Hepatocyte (in vitro differentiated cells): ENCODE data around the gene PMIS2. TPM values are rescaled to one million over a fixed set of nuclear protein-coding genes. Genes with fewer than 3 reads are reported as not detected.
"Not testable (repeated sequence)": the region's sequence is repeated elsewhere in the genome, so short reads cannot be mapped to it uniquely, and the experiment has no call there.

Experiments used
- DNase-seq: peaks from one replicate; pipeline ENCODE4 v3.0.0-alpha.2; 2016; ENCODE audit warnings: low spot score
- H2AFZ ChIP-seq: fragments of 200-600 bp; sonication (generic); 2 replicates; pipeline ENCODE4 v1.6.0; 2016; ENCODE audit warnings: antibody characterized with exemption, mild to moderate bottlenecking
- H3K27ac ChIP-seq: fragments of 200-600 bp; sonication (generic); 2 replicates; pipeline ENCODE4 v1.5.1; 2016; ENCODE audit warnings: mild to moderate bottlenecking
- H3K27me3 ChIP-seq: fragments of 200-600 bp; sonication (generic); 2 replicates; pipeline ENCODE4 v1.6.1; 2016
- H3K36me3 ChIP-seq: fragments of 200-600 bp; sonication (generic); replicated peaks from 2 replicates; pipeline ENCODE4 v1.5.1; 2016; ENCODE audit warnings: low read depth; ENCODE audit not compliant: insufficient read depth
- H3K4me1 ChIP-seq: fragments of 200-600 bp; sonication (generic); 2 replicates; pipeline ENCODE4 v1.5.1; 2016; ENCODE audit warnings: mild to moderate bottlenecking, moderate library complexity; ENCODE audit not compliant: insufficient read depth
- H3K4me2 ChIP-seq: fragments of 200-600 bp; sonication (generic); 2 replicates; pipeline ENCODE4 v1.6.0; 2016
- H3K4me3 ChIP-seq: fragments of 200-600 bp; sonication (generic); 2 replicates; pipeline ENCODE4 v1.5.1; 2016; ENCODE audit warnings: mild to moderate bottlenecking
- H3K79me2 ChIP-seq: fragments of 200-600 bp; sonication (generic); 2 replicates; pipeline ENCODE4 v1.6.0; 2017; ENCODE audit warnings: mild to moderate bottlenecking
- H3K9me2 ChIP-seq: fragments of 200-600 bp; sonication (generic); replicated peaks from 2 replicates; pipeline ENCODE4 v1.6.0; 2017; ENCODE audit warnings: mild to moderate bottlenecking; ENCODE audit not compliant: insufficient read depth
- H3K9me3 ChIP-seq: fragments of 200-600 bp; sonication (generic); 2 replicates; pipeline ENCODE4 v1.5.1; 2016; ENCODE audit warnings: low read depth, mild to moderate bottlenecking
- H4K20me1 ChIP-seq: fragments of 200-600 bp; sonication (generic); 2 replicates; pipeline ENCODE4 v1.6.0; 2016; ENCODE audit warnings: mild to moderate bottlenecking; ENCODE audit not compliant: insufficient read depth, poor library complexity, severe bottlenecking
- EZH2 ChIP-seq: fragments of 200-600 bp; sonication (generic); IDR thresholded peaks from 2 replicates; pipeline ENCODE4 v1.6.1; 2016; ENCODE audit warnings: antibody characterized with exemption, mild to moderate bottlenecking, borderline replicate concordance
- EZH2phosphoT487 ChIP-seq: fragments of 200-600 bp; sonication (generic); IDR thresholded peaks from one replicate; pipeline ENCODE4 v1.6.1; 2018; ENCODE audit warnings: antibody characterized with exemption, mild to moderate bottlenecking, low read depth, moderate library complexity; ENCODE audit not compliant: unreplicated experiment, severe bottlenecking
- WGBS: methylation state at CpG from one replicate; pipeline ENCODE4 v1.1.6; 2016; ENCODE audit warnings: low lambda C conversion rate; ENCODE audit errors: missing lambda C conversion rate; 5-methylcytosine and 5-hydroxymethylcytosine counted together
- polyA plus RNA-seq: library from polyadenylated mRNA; unstranded; fragments of >200 nt; fragmentation: Nextera tagmentation; extraction: Ambion mirVana; gene quantifications from 2 replicates; pipeline ENCODE4 v1.2.1, GENCODE V29; 2016
- total RNA-seq: library from RNA; depleted of rRNA; stranded (reverse); fragments of >200 nt; gene quantifications from 2 replicates; pipeline ENCODE4 v1.2.3, GENCODE V29; 2014
- TF ChIP-seq, protein P1 (sequence below): fragments of 200-600 bp; sonication (generic); IDR thresholded peaks from 2 replicates; pipeline ENCODE4 v1.5.1; 2016; ENCODE audit warnings: antibody characterized with exemption, mild to moderate bottlenecking; ENCODE audit not compliant: poor library complexity

Gene PMIS2
- total and polyA plus RNA-seq, 2 experiments from 2014 or later: not detected

DNA sequence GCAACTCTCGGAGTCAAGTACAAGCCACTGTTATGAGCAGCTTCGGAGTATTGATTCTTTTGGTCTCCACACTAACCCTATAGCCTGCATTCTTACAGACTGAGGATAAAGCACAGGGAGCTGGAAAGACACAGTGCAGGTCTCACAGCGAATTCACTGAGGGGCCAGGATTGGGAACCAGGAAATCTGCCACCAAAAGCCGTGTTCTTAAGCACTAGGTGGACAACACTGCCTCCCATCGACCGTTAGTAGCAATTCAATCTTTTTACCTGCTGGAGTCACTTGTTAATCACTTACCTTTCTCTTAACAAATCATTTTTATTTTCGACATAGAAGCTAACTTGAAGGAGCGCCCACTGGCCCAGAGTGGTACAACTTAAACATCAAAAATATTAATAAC, 6.3 kb downstream of the PMIS2 start:
- Histone ChIP-seq H3K36me3 (no peaks in the 10 kb centered on the region), H3K4me1 (no peaks in the 10 kb centered on the region), H2AFZ (no peak overlapping the region), H3K9me2 (no peaks in the 10 kb centered on the region), H3K9me3 (no peaks in the 10 kb centered on the region), H3K4me3 (no peak overlapping the region), H3K27me3 (no peaks in the 10 kb centered on the region), H3K4me2 (no peak overlapping the region), H3K27ac (no peak overlapping the region), H3K79me2 (no peaks in the 10 kb centered on the region), H4K20me1 (no peaks in the 10 kb centered on the region)
- WGBS: 34% methylated on average over 8 of the region's 8 CpGs
- peak; percentile 64 for DNase-seq
- no peak for TF ChIP-seq EZH2
- TF ChIP-seq, protein P1, sequence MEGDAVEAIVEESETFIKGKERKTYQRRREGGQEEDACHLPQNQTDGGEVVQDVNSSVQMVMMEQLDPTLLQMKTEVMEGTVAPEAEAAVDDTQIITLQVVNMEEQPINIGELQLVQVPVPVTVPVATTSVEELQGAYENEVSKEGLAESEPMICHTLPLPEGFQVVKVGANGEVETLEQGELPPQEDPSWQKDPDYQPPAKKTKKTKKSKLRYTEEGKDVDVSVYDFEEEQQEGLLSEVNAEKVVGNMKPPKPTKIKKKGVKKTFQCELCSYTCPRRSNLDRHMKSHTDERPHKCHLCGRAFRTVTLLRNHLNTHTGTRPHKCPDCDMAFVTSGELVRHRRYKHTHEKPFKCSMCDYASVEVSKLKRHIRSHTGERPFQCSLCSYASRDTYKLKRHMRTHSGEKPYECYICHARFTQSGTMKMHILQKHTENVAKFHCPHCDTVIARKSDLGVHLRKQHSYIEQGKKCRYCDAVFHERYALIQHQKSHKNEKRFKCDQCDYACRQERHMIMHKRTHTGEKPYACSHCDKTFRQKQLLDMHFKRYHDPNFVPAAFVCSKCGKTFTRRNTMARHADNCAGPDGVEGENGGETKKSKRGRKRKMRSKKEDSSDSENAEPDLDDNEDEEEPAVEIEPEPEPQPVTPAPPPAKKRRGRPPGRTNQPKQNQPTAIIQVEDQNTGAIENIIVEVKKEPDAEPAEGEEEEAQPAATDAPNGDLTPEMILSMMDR: peak; percentile 67
- TF ChIP-seq EZH2phosphoT487: no peak

DNA sequence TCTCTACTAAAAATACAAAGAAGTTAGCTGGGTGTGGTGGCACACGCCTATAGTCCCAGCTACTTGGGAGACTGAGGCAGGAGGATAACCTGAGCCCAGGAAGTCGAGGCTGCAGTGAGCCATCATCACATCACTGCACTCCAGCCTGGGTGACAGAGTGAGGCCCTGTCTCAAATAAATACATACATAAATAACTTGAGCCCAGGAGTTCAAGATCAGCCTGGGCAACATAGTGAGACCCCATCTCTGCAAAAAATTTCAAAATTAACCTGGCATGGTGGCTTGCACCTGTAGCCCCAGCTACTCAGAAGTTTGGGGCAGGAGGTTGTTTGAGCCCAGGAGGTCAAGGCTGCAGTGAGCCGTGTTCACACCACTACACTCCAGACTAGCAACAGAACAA, 9.1 kb downstream of the PMIS2 start:
- H2AFZ ChIP-seq, H4K20me1 ChIP-seq, H3K27me3 ChIP-seq, DNase-seq, H3K36me3 ChIP-seq, H3K4me3 ChIP-seq, H3K27ac ChIP-seq, H3K9me2 ChIP-seq, H3K9me3 ChIP-seq, H3K4me2 ChIP-seq, H3K79me2 ChIP-seq, H3K4me1 ChIP-seq: not testable (repeated sequence)
- WGBS: 93% methylated on average over 3 of the region's 3 CpGs

DNA sequence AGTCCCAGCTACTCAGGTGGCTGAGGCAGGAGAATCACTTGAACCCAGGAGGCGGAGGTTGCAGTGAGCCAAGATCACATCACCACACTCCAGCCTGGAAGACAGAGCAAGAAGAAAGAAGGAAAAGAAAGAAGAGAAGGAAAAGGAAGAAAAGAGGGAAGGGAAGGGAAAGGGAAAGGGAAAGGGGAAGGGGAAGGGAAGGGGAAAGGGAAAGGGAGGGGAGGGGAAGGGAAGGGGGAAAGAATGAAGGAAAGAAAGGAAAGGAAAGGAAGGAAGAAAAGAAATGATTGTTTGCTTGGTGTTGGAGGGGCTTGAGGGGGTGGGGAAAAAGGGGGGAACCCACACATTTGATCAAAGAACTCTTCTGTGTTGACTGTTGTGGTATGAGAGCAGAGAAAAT, 10.0 kb downstream of the PMIS2 start:
- Histone ChIP-seq H3K4me3 (no peak overlapping the region), H3K9me3 (no peaks in the 10 kb centered on the region), H3K27me3 (no peaks in the 10 kb centered on the region), H3K79me2 (no peaks in the 10 kb centered on the region), H3K4me2 (no peak overlapping the region), H2AFZ (no peak overlapping the region), H3K4me1 (no peaks in the 10 kb centered on the region), H3K9me2 (no peaks in the 10 kb centered on the region), H4K20me1 (no peaks in the 10 kb centered on the region), H3K36me3 (no peaks in the 10 kb centered on the region), H3K27ac (no peak overlapping the region)
- no peak for DNase-seq
- 95% methylated on average over 1 of the region's 1 CpG for WGBS
- TF ChIP-seq, protein P1: no peak
- TF ChIP-seq EZH2phosphoT487 (no peak), EZH2 (no peak)

DNA sequence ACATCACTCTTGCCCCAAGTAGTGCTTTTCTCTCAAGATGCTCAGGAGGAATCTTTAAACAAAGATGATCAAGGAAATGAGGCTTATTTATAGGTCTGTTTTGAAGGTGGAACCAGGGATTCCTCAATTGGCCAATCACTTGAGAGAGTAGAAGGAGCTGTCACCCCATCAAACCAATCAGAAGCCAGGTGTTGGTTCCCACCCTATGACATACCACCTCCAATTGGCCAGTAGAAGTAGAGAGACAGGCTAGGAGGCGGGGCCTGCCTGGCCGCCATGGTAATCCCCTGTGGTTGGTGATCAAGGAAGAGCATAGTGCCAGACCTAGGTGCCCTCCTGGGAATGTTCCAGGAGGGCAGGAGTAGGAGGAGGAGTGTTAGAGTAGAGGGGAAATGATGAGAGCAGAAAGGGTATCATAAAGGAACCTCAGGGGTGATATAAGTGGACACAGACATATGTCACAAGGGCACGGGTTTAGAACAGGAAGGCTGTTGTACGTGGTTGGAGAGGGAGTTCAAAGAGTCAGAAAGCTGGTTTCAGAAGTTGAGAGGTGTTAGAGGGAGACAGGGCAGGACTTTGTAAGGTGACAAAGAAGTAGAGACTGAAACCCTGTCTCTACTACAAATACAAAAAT, 10.5 kb downstream of the PMIS2 start:
- WGBS: 81% methylated on average over 4 of the region's 4 CpGs
- H3K4me1 ChIP-seq: no peaks in the 10 kb centered on the region
- H3K4me2 ChIP-seq: no peak overlapping the region
- no peaks in the 10 kb centered on the region for H3K79me2 ChIP-seq
- no peaks in the 10 kb centered on the region for H3K9me3 ChIP-seq
- TF ChIP-seq EZH2phosphoT487 (no peak), EZH2 (no peak)
- TF ChIP-seq, protein P1: no peak
- H3K27ac ChIP-seq: no peak overlapping the region
- H3K4me3 ChIP-seq: no peak overlapping the region
- H4K20me1 ChIP-seq: no peaks in the 10 kb centered on the region
- H3K36me3 ChIP-seq: no peaks in the 10 kb centered on the region
- no peaks in the 10 kb centered on the region for H3K9me2 ChIP-seq
- no peak for DNase-seq
- H2AFZ ChIP-seq: no peak overlapping the region
- H3K27me3 ChIP-seq: no peaks in the 10 kb centered on the region
